A549 (cell line): ENCODE results near the gene EXOC3L2.

Experiments used
- CEBPB ChIP-seq, 2 experiments: fragments of >200 bp in 1 of 2; sonication (Bioruptor Twin) in 1 of 2; formaldehyde crosslinking in 1 of 2; IDR thresholded peaks; 2 replicates each; pipeline ENCODE4 v1.6.1; 2012 to 2016
- CHD2 ChIP-seq: fragments of 150-350 bp; IDR thresholded peaks from 2 replicates; pipeline ENCODE4 v1.6.1; 2014; ENCODE audit warnings: low read length; ENCODE audit not compliant: partially characterized antibody
- CTCF ChIP-seq: fragments of >200 bp; sonication (Bioruptor Twin); formaldehyde crosslinking; IDR thresholded peaks from 3 replicates; pipeline ENCODE4 v1.5.1; 2016
- ELK1 ChIP-seq: fragments of 150-350 bp; IDR thresholded peaks from 2 replicates; pipeline ENCODE4 v1.6.1; 2014; ENCODE audit warnings: low read depth, mild to moderate bottlenecking, low read length
- JUN ChIP-seq, 2 experiments: fragments of >200 bp; sonication (Bioruptor Twin); formaldehyde crosslinking; IDR thresholded peaks; 2 replicates in 1 of 2; 3 replicates in 1 of 2; pipeline ENCODE4 v1.6.1; 2016 to 2017
- MAX ChIP-seq: IDR thresholded peaks from 2 replicates; pipeline ENCODE4 v1.6.1; 2012
- MAZ ChIP-seq: fragments of 150-350 bp; IDR thresholded peaks from 2 replicates; pipeline ENCODE4 v1.6.1; 2014; ENCODE audit warnings: antibody characterized with exemption, low read depth, low read length, borderline replicate concordance
- PBX3 ChIP-seq: IDR thresholded peaks from 2 replicates; pipeline ENCODE4 v1.6.1; 2012
- PHF8 ChIP-seq: fragments of 200-600 bp; sonication (generic); IDR thresholded peaks from 2 replicates; pipeline ENCODE4 v1.6.1; 2016; ENCODE audit warnings: low read depth, mild to moderate bottlenecking, antibody characterized with exemption, moderate library complexity, borderline replicate concordance
- POLR2A ChIP-seq: IDR thresholded peaks from 2 replicates; pipeline ENCODE4 v1.6.1; 2012; ENCODE audit warnings: mild to moderate bottlenecking, low read length
- RAD21 ChIP-seq, 2 experiments: fragments of >200 bp in 1 of 2; sonication (Bioruptor Twin) in 1 of 2; formaldehyde crosslinking in 1 of 2; IDR thresholded peaks in 1 of 2; conservative IDR thresholded peaks in 1 of 2; 2 replicates in 1 of 2; 3 replicates in 1 of 2; pipeline ENCODE4 v1.6.1; 2012 to 2018; ENCODE audit warnings: inconsistent platforms in 1 of 2

- TF ChIP-seq MAZ (no peak), PHF8 (no peak), CEBPB (IDR thresholded peaks at IDR 0.05) (no peak), CTCF (no peak), MAX (no peak), POLR2A (no peak), ELK1 (no peak), RAD21 (conservative IDR thresholded peaks at IDR 0.05 in 1 of 2, IDR thresholded peaks at IDR 0.05 in 1 of 2) (no peak), CHD2 (no peak), PBX3 (no peak), JUN (IDR thresholded peaks at IDR 0.05) (no peak)
Observed at GRCh38 chr19:45180936-45181335, 64.3 kb downstream of the EXOC3L2 start.
